ENCODE data around the gene NRP2. TPM values are rescaled to one million over a fixed set of nuclear protein-coding genes. Genes with fewer than 3 reads are reported as not detected.

NRP2 gene
- polyA plus RNA-seq, 2 of the 4 experiments (the other 2 are of a cell fraction), result 144 to 159 TPM

- no peak for FAIRE-seq
- ATAC-seq, result no peak
- DNase-seq (ENCODE audit: low read depth in 1 of 2, low spot score in 1 of 2), result no peak
- ChIA-PET CTCF (interaction anchor here (1.5 to 2.4 kb wide), 2 partner anchors 41 to 54 kb away, joined by 3 to 6 read pairs; no protein-coding TSS in a partner anchor), POLR2A (no interaction called here)
- Histone ChIP-seq H3K4me3 (no peak overlapping the region), H3K9me3 (no peaks in the 10 kb centered on the region), H3K4me1 (peaks cover 100% of the 10 kb centered on the region), H3K27ac (peak overlapping the region; percentile 87 to 94), H3K4me2 (peak overlapping the region; percentile 33)
- 96% methylated on average over 4 of the region's 4 CpGs for WGBS (ENCODE audit: missing lambda C conversion rate)
- no peak for TF ChIP-seq ZNF302 (CRISPR knock-in tag; IDR thresholded peaks at IDR 0.05)
- TF ChIP-seq, protein P1, sequence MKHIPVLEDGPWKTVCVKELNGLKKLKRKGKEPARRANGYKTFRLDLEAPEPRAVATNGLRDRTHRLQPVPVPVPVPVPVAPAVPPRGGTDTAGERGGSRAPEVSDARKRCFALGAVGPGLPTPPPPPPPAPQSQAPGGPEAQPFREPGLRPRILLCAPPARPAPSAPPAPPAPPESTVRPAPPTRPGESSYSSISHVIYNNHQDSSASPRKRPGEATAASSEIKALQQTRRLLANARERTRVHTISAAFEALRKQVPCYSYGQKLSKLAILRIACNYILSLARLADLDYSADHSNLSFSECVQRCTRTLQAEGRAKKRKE (CRISPR knock-in tag; IDR thresholded peaks at IDR 0.05; ENCODE audit: low read depth), result no peak
Measured at GRCh38 chr2:205752296-205752820, 70.1 kb downstream of the NRP2 start.

- ChIA-PET CTCF (interaction anchor here (0.8 to 2.4 kb wide), 5 partner anchors 30 to 54 kb away, joined by 3 to 6 read pairs (median 3); no protein-coding TSS in a partner anchor), POLR2A (interaction anchor here (1.0 kb wide), 1 partner anchor 71 kb away, joined by 3 read pairs; the partner anchor contains the start of gene NRP2)
- H3K27ac ChIP-seq, result peak overlapping the region; percentile 87 to 94
- ATAC-seq (no peak), FAIRE-seq (no peak), DNase-seq (ENCODE audit: low read depth in 1 of 2, low spot score in 1 of 2) (no peak)
- 94% methylated on average over 8 of the region's 8 CpGs for WGBS (ENCODE audit: missing lambda C conversion rate)
- H3K4me2 ChIP-seq, result peak overlapping the region; percentile 76; the same call in 2 of the 3 replicates
- no peak overlapping the region for H3K4me3 ChIP-seq
- TF ChIP-seq JUN (IDR thresholded peaks at IDR 0.05), result no peak
- no peak for TF ChIP-seq TFCP2L1 (CRISPR knock-in tag; IDR thresholded peaks at IDR 0.05)
- no peak for TF ChIP-seq CHD4 (IDR thresholded peaks at IDR 0.05; ENCODE audit: borderline replicate concordance)
- no peak for TF ChIP-seq JUNB (IDR thresholded peaks at IDR 0.05)
- TF ChIP-seq MAZ (IDR thresholded peaks at IDR 0.05; ENCODE audit: borderline replicate concordance, low read depth, low read length), result no peak
- TF ChIP-seq FOSL2 (IDR thresholded peaks at IDR 0.05), result no peak
- no peak for TF ChIP-seq FOSL2 (CRISPR knock-in tag; IDR thresholded peaks at IDR 0.05)
- no peak for TF ChIP-seq BHLHE40 (IDR thresholded peaks at IDR 0.05; ENCODE audit: low read depth, low read length)
- TF ChIP-seq ZNF302 (CRISPR knock-in tag; IDR thresholded peaks at IDR 0.05), result no peak
- no peak for TF ChIP-seq ZC3H11A (IDR thresholded peaks at IDR 0.05)
- peaks cover 100% of the 10 kb centered on the region for H3K4me1 ChIP-seq
- H3K9me3 ChIP-seq, result no peaks in the 10 kb centered on the region
Measured at GRCh38 chr2:205752924-205753323, 70.6 kb downstream of the NRP2 start.

- no peaks in the 10 kb centered on the region for H3K9me3 ChIP-seq
- CTCF ChIA-PET, result interaction anchor here (0.8 to 2.4 kb wide), 5 partner anchors 14 to 131 kb away, joined by 3 to 6 read pairs (median 4); no protein-coding TSS in a partner anchor
- peak overlapping the region; percentile 76 for H3K4me2 ChIP-seq
- TF ChIP-seq HEYL (CRISPR knock-in tag; IDR thresholded peaks at IDR 0.05), result no peak
- TF ChIP-seq JUNB (IDR thresholded peaks at IDR 0.05), result no peak
- TF ChIP-seq BHLHE40 (IDR thresholded peaks at IDR 0.05; ENCODE audit: low read depth, low read length), result no peak
- TF ChIP-seq FOSB (CRISPR knock-in tag; IDR thresholded peaks at IDR 0.05), result no peak
- TF ChIP-seq, protein P2, sequence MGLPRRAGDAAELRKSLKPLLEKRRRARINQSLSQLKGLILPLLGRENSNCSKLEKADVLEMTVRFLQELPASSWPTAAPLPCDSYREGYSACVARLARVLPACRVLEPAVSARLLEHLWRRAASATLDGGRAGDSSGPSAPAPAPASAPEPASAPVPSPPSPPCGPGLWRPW (IDR thresholded peaks at IDR 0.05), result no peak
- H3K4me3 ChIP-seq, result 0 out of 3 replicates have a peak overlapping the region, but pooled peaks have one; percentile 2
- peak overlapping the region; percentile 87 to 94 for H3K27ac ChIP-seq
- FAIRE-seq, result no peak
- DNase-seq (ENCODE audit: low read depth in 1 of 2, low spot score in 1 of 2), result no peak
- WGBS (ENCODE audit: missing lambda C conversion rate), result 27% methylated on average over 6 of the region's 6 CpGs
- peak in 1 of 2 experiments; percentile 10; a peak in 3 of 6 replicates for ATAC-seq
- H3K4me1 ChIP-seq, result peaks cover 97% of the 10 kb centered on the region
- POLR2A ChIA-PET, result interaction anchor here (2.3 kb wide), 1 partner anchor 72 kb away, joined by 8 read pairs; the partner anchor contains the start of gene NRP2
Measured at GRCh38 chr2:205754285-205754923, 72.1 kb downstream of the NRP2 start.

DNA sequence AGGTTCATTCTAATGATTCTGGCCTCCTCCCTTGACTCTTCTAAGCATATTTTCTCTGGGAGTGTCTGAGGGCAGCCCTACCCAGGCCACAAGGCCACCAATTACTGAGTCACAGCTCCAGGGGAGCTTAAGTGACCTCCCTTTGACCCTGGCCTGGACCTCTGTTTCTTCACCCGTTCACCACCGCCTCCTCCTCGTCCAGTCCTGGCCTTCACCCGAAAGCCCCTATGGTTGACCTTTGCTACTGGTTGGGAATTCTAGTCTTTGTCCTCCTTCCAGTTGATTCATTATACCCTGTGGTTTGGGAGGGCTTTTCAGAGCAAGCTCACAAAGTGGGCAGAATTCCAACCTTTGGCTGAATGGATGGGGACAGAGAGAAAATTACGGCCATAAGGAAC, 72.6 kb downstream of the NRP2 start:
- WGBS (ENCODE audit: missing lambda C conversion rate), result 3% methylated on average over 5 of the region's 5 CpGs
- Histone ChIP-seq H3K9me3 (no peaks in the 10 kb centered on the region), H3K4me2 (peak overlapping the region; percentile 76), H3K27ac (peak overlapping the region; percentile 87 to 94), H3K4me3 (0 out of 3 replicates have a peak overlapping the region, but pooled peaks have one; percentile 2), H3K4me1 (peaks cover 92% of the 10 kb centered on the region)
- FAIRE-seq (no peak), ATAC-seq (peak; percentile 78 to 91), DNase-seq (ENCODE audit: low read depth in 1 of 2, low spot score in 1 of 2) (peak; percentile 66 to 92)
- ChIA-PET CTCF (interaction anchor here (0.8 to 2.4 kb wide), 3 partner anchors 13 to 130 kb away, joined by 3 to 6 read pairs (median 3); no protein-coding TSS in a partner anchor), POLR2A (interaction anchor here (0.6 to 2.3 kb wide), 2 partner anchors 73 to 76 kb away, joined by 3 to 8 read pairs; partner anchors contain the start of gene NRP2)
- TF ChIP-seq MAFK (IDR thresholded peaks at IDR 0.05; ENCODE audit: partially characterized antibody) (no peak), RNF2 (IDR thresholded peaks at IDR 0.05; ENCODE audit: borderline replicate concordance, low read depth) (no peak), TP53 (CRISPR knock-in tag; IDR thresholded peaks at IDR 0.05) (no peak), CBX2 (IDR thresholded peaks at IDR 0.05; ENCODE audit: borderline replicate concordance, low read depth) (no peak), ESRRA (IDR thresholded peaks at IDR 0.05; ENCODE audit: borderline replicate concordance, low read length) (0 out of 2 replicates have a peak, but pooled peaks have one; percentile 72), ELK1 (IDR thresholded peaks at IDR 0.05; ENCODE audit: low read depth, low read length) (no peak), NPAS2 (CRISPR knock-in tag; IDR thresholded peaks at IDR 0.05; ENCODE audit: borderline replicate concordance) (no peak), RAD21 (conservative IDR thresholded peaks at IDR 0.05 in 1 of 2, IDR thresholded peaks at IDR 0.05 in 1 of 2) (peak; percentile 9 to 30; a peak in 2 of 5 replicates), EHF (CRISPR knock-in tag; IDR thresholded peaks at IDR 0.05) (no peak), HEYL (CRISPR knock-in tag; IDR thresholded peaks at IDR 0.05) (no peak), CEBPB (IDR thresholded peaks at IDR 0.05) (peak in 1 of 2 experiments; percentile 61; a peak in 2 of 4 replicates), ZFP36 (IDR thresholded peaks at IDR 0.05; ENCODE audit: borderline replicate concordance, partially characterized antibody) (no peak)
- TF ChIP-seq, protein P2 (IDR thresholded peaks at IDR 0.05), result no peak

Data from A549 (cell line).